ENCODE measurements around the gene INPP5E.
A peak's percentile ranks its signal among the peaks of the same experiment; 100 is the strongest.

Gene INPP5E

GRCh38 chr9:136399176-136400037, 40.2 kb downstream of the INPP5E start:
- WGBS (ENCODE audit: insufficient coverage) = 4% methylated on average over 55 of the region's 67 CpGs
- CTCF ChIA-PET = interaction anchor here (1.0 to 1.4 kb wide), 4 partner anchors 11 to 89 kb away, joined by 3 to 6 read pairs (median 3); no protein-coding TSS in a partner anchor
- Histone ChIP-seq H3K4me3 (ENCODE audit: control insufficient read depth in 1 of 7, extremely low read depth in 1 of 7, insufficient read depth in 4 of 7, low read depth in 2 of 7, low read length in 6 of 7) (peak overlapping the region; percentile 64 to 87 (median 77)), H3K9me3 (ENCODE audit: control extremely low read depth in 1 of 5, control insufficient read depth in 4 of 5, insufficient read depth in 2 of 5, low read depth in 1 of 5, low read length in 4 of 5) (no peaks in the 10 kb centered on the region), H3K4me1 (ENCODE audit: control extremely low read depth in 1 of 4, control insufficient read depth in 4 of 4, insufficient read depth in 4 of 4, low read length in 3 of 4) (peaks cover 0 to 22% (median 20%) of the 10 kb centered on the region in 4 experiments), H3K36me3 (ENCODE audit: control insufficient read depth in 4 of 4, insufficient read depth in 4 of 4, low read length in 3 of 4) (peaks cover 3 to 70% (median 47%) of the 10 kb centered on the region in 4 experiments), H3K27ac (ENCODE audit: insufficient read depth in 1 of 2, low read depth in 1 of 2, low read length in 2 of 2, poor library complexity in 1 of 2, severe bottlenecking in 2 of 2) (peak overlapping the region in 1 of 2 experiments; percentile 63), H3K27me3 (replicated peaks in 2 of 5; ENCODE audit: control insufficient read depth in 4 of 5, insufficient read depth in 5 of 5, low read length in 4 of 5) (no peaks in the 10 kb centered on the region)
- POLR2A ChIA-PET = no interaction called here
- peak; percentile 20 to 69 (median 68) for DNase-seq

GRCh38 chr9:136398286-136398685, 41.4 kb downstream of the INPP5E start:
- ChIA-PET POLR2A (no interaction called here), CTCF (interaction anchor here (1.3 to 1.5 kb wide), 3 partner anchors 10 to 88 kb away, joined by 3 to 6 read pairs (median 3); no protein-coding TSS in a partner anchor)
- Histone ChIP-seq H3K4me3 (ENCODE audit: control insufficient read depth in 1 of 7, extremely low read depth in 1 of 7, insufficient read depth in 4 of 7, low read depth in 2 of 7, low read length in 6 of 7) (peak overlapping the region in 1 of 7 experiments; percentile 79), H3K27ac (ENCODE audit: insufficient read depth in 1 of 2, low read depth in 1 of 2, low read length in 2 of 2, poor library complexity in 1 of 2, severe bottlenecking in 2 of 2) (no peak overlapping the region), H3K9me3 (ENCODE audit: control extremely low read depth in 1 of 5, control insufficient read depth in 4 of 5, insufficient read depth in 2 of 5, low read depth in 1 of 5, low read length in 4 of 5) (no peaks in the 10 kb centered on the region), H3K27me3 (replicated peaks in 2 of 5; ENCODE audit: control insufficient read depth in 4 of 5, insufficient read depth in 5 of 5, low read length in 4 of 5) (no peaks in the 10 kb centered on the region), H3K4me1 (ENCODE audit: control extremely low read depth in 1 of 4, control insufficient read depth in 4 of 4, insufficient read depth in 4 of 4, low read length in 3 of 4) (peaks cover 0 to 22% (median 16%) of the 10 kb centered on the region in 4 experiments), H3K36me3 (ENCODE audit: control insufficient read depth in 4 of 4, insufficient read depth in 4 of 4, low read length in 3 of 4) (peaks cover 3 to 71% (median 51%) of the 10 kb centered on the region in 4 experiments)
- 95% methylated on average over 12 of the region's 12 CpGs for WGBS (ENCODE audit: insufficient coverage)
- DNase-seq = no peak

GRCh38 chr9:136397643-136398042, 42.0 kb downstream of the INPP5E start:
- Histone ChIP-seq H3K27ac (ENCODE audit: insufficient read depth in 1 of 2, low read depth in 1 of 2, low read length in 2 of 2, poor library complexity in 1 of 2, severe bottlenecking in 2 of 2) (no peak overlapping the region), H3K36me3 (ENCODE audit: control insufficient read depth in 4 of 4, insufficient read depth in 4 of 4, low read length in 3 of 4) (peaks cover 3 to 75% (median 56%) of the 10 kb centered on the region in 4 experiments), H3K27me3 (replicated peaks in 2 of 5; ENCODE audit: control insufficient read depth in 4 of 5, insufficient read depth in 5 of 5, low read length in 4 of 5) (no peaks in the 10 kb centered on the region), H3K4me1 (ENCODE audit: control extremely low read depth in 1 of 4, control insufficient read depth in 4 of 4, insufficient read depth in 4 of 4, low read length in 3 of 4) (peaks cover 0 to 22% (median 16%) of the 10 kb centered on the region in 4 experiments), H3K9me3 (ENCODE audit: control extremely low read depth in 1 of 5, control insufficient read depth in 4 of 5, insufficient read depth in 2 of 5, low read depth in 1 of 5, low read length in 4 of 5) (no peaks in the 10 kb centered on the region), H3K4me3 (ENCODE audit: control insufficient read depth in 1 of 7, extremely low read depth in 1 of 7, insufficient read depth in 4 of 7, low read depth in 2 of 7, low read length in 6 of 7) (no peak overlapping the region)
- ChIA-PET CTCF (interaction anchor here (0.6 to 1.6 kb wide), 6 partner anchors 10 to 43 kb away, joined by 3 to 7 read pairs (median 3); partner anchors contain the start of genes DNLZ, ENTR1 and PMPCA), POLR2A (no interaction called here)
- DNase-seq = no peak
- WGBS (ENCODE audit: insufficient coverage) = no CpG with 5 or more reads among the region's 6 CpGs

GRCh38 chr9:136396219-136396515, 43.5 kb downstream of the INPP5E start:
- H3K4me1 ChIP-seq (ENCODE audit: control extremely low read depth in 1 of 4, control insufficient read depth in 4 of 4, insufficient read depth in 4 of 4, low read length in 3 of 4) = peaks cover 0 to 22% (median 16%) of the 10 kb centered on the region in 4 experiments
- H3K36me3 ChIP-seq (ENCODE audit: control insufficient read depth in 4 of 4, insufficient read depth in 4 of 4, low read length in 3 of 4) = peaks cover 3 to 75% (median 55%) of the 10 kb centered on the region in 4 experiments
- CTCF ChIA-PET = interaction anchor here (1.0 to 1.6 kb wide), 2 partner anchors 11 to 13 kb away, joined by 3 to 5 read pairs; no protein-coding TSS in a partner anchor
- H3K27ac ChIP-seq (ENCODE audit: insufficient read depth in 1 of 2, low read depth in 1 of 2, low read length in 2 of 2, poor library complexity in 1 of 2, severe bottlenecking in 2 of 2) = no peak overlapping the region
- H3K9me3 ChIP-seq (ENCODE audit: control extremely low read depth in 1 of 5, control insufficient read depth in 4 of 5, insufficient read depth in 2 of 5, low read depth in 1 of 5, low read length in 4 of 5) = no peaks in the 10 kb centered on the region
- 92% methylated on average over 2 of the region's 4 CpGs for WGBS (ENCODE audit: insufficient coverage)
- no peaks in the 10 kb centered on the region for H3K27me3 ChIP-seq (replicated peaks in 2 of 5; ENCODE audit: control insufficient read depth in 4 of 5, insufficient read depth in 5 of 5, low read length in 4 of 5)
- no peak overlapping the region for H3K4me3 ChIP-seq (ENCODE audit: control insufficient read depth in 1 of 7, extremely low read depth in 1 of 7, insufficient read depth in 4 of 7, low read depth in 2 of 7, low read length in 6 of 7)
- no peak for DNase-seq
- POLR2A ChIA-PET = no interaction called here

GRCh38 chr9:136395345-136396218, 44.1 kb downstream of the INPP5E start:
- DNase-seq = no peak
- Histone ChIP-seq H3K9me3 (ENCODE audit: control extremely low read depth in 1 of 5, control insufficient read depth in 4 of 5, insufficient read depth in 2 of 5, low read depth in 1 of 5, low read length in 4 of 5) (no peaks in the 10 kb centered on the region), H3K27ac (ENCODE audit: insufficient read depth in 1 of 2, low read depth in 1 of 2, low read length in 2 of 2, poor library complexity in 1 of 2, severe bottlenecking in 2 of 2) (no peak overlapping the region), H3K4me1 (ENCODE audit: control extremely low read depth in 1 of 4, control insufficient read depth in 4 of 4, insufficient read depth in 4 of 4, low read length in 3 of 4) (peaks cover 0 to 21% (median 15%) of the 10 kb centered on the region in 4 experiments), H3K36me3 (ENCODE audit: control insufficient read depth in 4 of 4, insufficient read depth in 4 of 4, low read length in 3 of 4) (peaks cover 3 to 76% (median 56%) of the 10 kb centered on the region in 4 experiments), H3K27me3 (replicated peaks in 2 of 5; ENCODE audit: control insufficient read depth in 4 of 5, insufficient read depth in 5 of 5, low read length in 4 of 5) (no peaks in the 10 kb centered on the region), H3K4me3 (ENCODE audit: control insufficient read depth in 1 of 7, extremely low read depth in 1 of 7, insufficient read depth in 4 of 7, low read depth in 2 of 7, low read length in 6 of 7) (no peak overlapping the region)
- POLR2A ChIA-PET = no interaction called here
- CTCF ChIA-PET = interaction anchor here (1.0 kb wide), 1 partner anchor 14 kb away, joined by 3 read pairs; no protein-coding TSS in a partner anchor
- 97% methylated on average over 17 of the region's 26 CpGs for WGBS (ENCODE audit: insufficient coverage)

GRCh38 chr9:136395020-136395340, 44.7 kb downstream of the INPP5E start:
- Histone ChIP-seq H3K9me3 (ENCODE audit: control extremely low read depth in 1 of 5, control insufficient read depth in 4 of 5, insufficient read depth in 2 of 5, low read depth in 1 of 5, low read length in 4 of 5) (no peaks in the 10 kb centered on the region), H3K4me3 (ENCODE audit: control insufficient read depth in 1 of 7, extremely low read depth in 1 of 7, insufficient read depth in 4 of 7, low read depth in 2 of 7, low read length in 6 of 7) (no peak overlapping the region), H3K36me3 (ENCODE audit: control insufficient read depth in 4 of 4, insufficient read depth in 4 of 4, low read length in 3 of 4) (peaks cover 3 to 79% (median 57%) of the 10 kb centered on the region in 4 experiments), H3K27ac (ENCODE audit: insufficient read depth in 1 of 2, low read depth in 1 of 2, low read length in 2 of 2, poor library complexity in 1 of 2, severe bottlenecking in 2 of 2) (no peak overlapping the region), H3K4me1 (ENCODE audit: control extremely low read depth in 1 of 4, control insufficient read depth in 4 of 4, insufficient read depth in 4 of 4, low read length in 3 of 4) (peaks cover 0 to 16% (median 13%) of the 10 kb centered on the region in 4 experiments), H3K27me3 (replicated peaks in 2 of 5; ENCODE audit: control insufficient read depth in 4 of 5, insufficient read depth in 5 of 5, low read length in 4 of 5) (no peaks in the 10 kb centered on the region)
- no peak for DNase-seq
- 95% methylated on average over 13 of the region's 13 CpGs for WGBS (ENCODE audit: insufficient coverage)
- CTCF ChIA-PET = no interaction called here
- POLR2A ChIA-PET = no interaction called here

Measured in common myeloid progenitor, CD34-positive (primary cell).